NCI-H146 treated with DMSO at 0.1 percent for 48 hours (cell line): ENCODE data around the gene CUL3.

ENCODE experiments used
- DNase-seq: peaks from one replicate; lab custom pipeline; 2025; ENCODE audit not compliant: unreplicated experiment; lab: John Stamatoyannopoulos, UW

Gene CUL3

DNA sequence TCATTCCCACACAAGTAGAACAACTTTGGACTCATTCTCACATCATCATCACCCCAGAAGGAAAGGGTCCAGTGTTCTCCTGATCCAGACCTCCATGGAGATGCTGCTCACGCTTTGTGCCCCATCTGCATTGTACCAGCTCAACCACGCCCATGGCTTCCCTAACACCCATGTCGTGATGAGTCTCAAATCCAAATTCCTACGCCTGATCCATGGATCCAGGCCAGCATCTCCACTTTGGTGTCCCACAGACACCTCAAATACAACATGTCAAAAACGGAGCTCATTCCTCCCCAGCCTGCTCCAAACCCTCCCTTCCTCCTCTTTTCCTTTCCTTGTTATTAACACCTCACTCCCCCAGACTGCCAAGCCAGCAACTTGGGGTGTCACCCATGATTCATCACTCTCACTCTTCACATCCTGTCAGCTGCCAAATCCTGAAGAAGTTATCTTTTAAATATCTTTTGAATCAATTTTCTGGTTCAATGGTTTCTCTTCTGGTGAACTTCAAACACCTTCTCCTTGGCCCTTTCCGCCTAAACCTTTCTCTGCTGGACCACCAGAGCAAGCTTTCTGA lies 153.1 kb downstream of the CUL3 start:
- no peak for DNase-seq

DNA sequence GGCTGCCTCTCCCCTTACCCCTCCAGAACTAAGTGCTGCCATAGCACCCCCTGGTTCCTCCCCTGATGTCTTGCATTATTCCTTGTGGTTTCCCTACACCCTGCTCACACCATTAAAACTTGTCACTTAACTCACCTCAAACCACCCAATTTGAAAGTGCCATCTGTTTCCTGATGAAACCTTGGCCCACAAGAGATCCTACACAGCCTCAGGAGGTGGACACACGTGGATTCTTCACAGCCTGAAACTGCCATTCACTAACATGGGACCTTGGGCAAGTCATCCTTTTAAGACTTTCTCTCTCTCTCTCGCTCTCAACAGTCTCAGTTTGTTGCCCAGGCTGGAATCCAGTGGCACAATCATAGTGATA lies 155.7 kb downstream of the CUL3 start:
- DNase-seq = no peak

DNA sequence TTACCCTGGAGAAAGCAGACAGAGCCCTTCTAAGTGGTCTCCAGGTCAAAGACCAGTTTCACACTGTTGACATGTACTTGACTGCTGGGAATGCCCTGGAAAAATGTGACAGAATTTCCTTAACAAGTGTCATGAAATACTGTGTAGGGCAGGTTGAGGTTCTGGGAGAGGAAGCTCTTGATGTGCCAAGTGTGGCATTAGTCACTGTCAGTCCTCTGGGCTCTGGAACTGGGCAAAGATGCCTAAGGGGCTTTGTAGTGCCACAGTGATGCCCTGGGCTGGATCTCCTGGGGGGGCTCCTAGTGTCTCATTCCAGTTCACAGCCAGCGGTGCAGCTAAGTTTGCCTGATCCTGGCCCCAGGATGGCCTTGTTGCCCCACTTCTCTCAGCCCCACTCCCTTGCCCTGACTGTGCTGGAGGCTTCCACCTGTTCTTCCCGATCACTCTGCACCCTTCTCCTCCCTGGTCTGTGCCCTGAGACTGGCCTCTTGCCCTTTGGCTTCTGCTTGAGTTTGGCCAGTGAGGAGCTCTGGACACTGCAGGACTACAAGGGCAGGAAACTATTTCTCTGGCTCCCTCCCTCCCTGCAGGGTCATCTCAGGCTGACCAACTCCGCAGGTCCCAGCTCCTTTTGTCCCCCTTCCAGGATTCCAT lies 156.2 kb downstream of the CUL3 start:
- DNase-seq = no peak

DNA sequence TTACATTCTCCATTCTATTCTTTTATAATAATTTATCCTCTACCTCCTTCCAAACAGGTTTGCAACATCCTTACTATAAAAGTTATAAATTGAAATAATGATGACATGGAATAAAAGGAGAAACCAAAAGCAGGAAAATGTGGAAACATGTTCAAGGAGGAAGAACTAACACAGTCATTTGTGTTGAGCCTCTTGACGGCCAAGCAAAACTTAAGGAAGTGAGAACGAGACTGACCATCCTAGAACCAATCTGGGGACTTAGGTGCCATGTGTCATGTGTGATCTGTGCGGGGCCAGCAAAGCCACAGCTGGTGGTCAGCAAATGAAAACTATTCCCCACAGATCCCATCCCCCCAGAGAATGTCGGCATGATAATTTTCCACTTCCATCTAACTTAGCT lies 157.7 kb downstream of the CUL3 start:
- DNase-seq = no peak

DNA sequence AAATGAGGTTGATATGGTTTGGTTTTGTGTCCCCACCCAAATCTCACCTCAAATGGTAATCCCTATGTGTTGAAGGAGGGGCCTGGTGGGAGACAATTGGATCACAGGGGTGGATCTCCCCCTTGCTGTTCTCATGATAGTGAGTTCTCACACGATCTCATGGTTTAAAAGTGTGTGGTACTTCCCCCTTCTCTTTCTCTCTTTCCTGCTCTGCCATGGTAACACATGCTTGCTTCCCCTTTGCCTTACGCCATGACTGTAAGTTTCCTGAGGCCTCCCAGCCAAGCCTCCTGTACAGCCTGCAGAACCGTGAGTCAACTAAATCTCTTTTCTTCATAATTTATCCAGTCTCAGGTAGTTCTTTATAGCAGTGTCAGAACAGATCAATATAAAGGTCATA lies 158.5 kb downstream of the CUL3 start:
- no peak for DNase-seq

DNA sequence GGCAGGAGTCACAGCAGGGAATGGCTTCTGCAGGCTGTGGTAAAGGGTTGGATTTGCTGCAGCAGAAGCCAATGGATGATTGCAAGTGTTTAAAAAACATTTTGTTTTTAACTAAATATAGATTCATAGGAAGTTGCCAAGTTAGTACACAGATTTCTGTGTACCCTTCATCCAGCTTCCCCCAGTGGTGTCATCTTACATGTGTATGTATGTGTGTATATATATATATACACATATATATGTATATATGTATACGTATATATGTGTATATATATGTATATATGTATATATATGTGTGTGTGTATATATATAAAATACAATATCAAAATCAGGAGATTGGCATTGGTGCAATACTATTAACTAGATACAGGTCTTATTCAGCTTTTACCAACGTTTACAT lies 164.1 kb downstream of the CUL3 start:
- DNase-seq = no peak
